Mucosa of rectum (tissue), 2 donors: ENCODE results near the gene INAFM2.

Source experiments
- H3K27ac ChIP-seq, 2 donors: one replicate each; pipeline ENCODE4 v1.7.0; 2013; ENCODE audit warnings: inconsistent platforms in 2 of 2, low read depth in 2 of 2, low read length in 2 of 2
- H3K27me3 ChIP-seq, 2 donors: one replicate each; pipeline ENCODE4 v1.7.0; 2013; ENCODE audit warnings: low read length in 2 of 2; ENCODE audit not compliant: control insufficient read depth in 2 of 2, insufficient read depth in 2 of 2
- H3K36me3 ChIP-seq, 2 donors: one replicate each; pipeline ENCODE4 v1.7.0; 2013; ENCODE audit warnings: low read length in 2 of 2; ENCODE audit not compliant: control insufficient read depth in 2 of 2, insufficient read depth in 2 of 2
- H3K4me1 ChIP-seq, 2 donors: one replicate each; pipeline ENCODE4 v1.7.0; 2013; ENCODE audit warnings: low read length in 2 of 2, mild to moderate bottlenecking in 1 of 2; ENCODE audit not compliant: control insufficient read depth in 2 of 2, insufficient read depth in 2 of 2
- H3K4me3 ChIP-seq, 2 donors: one replicate each; pipeline ENCODE4 v1.7.0; 2013; ENCODE audit warnings: low read length in 2 of 2
- H3K9ac ChIP-seq, 2 donors: one replicate each; pipeline ENCODE4 v1.7.0; 2013; ENCODE audit warnings: low read length in 2 of 2, low read depth in 1 of 2, mild to moderate bottlenecking in 1 of 2
- H3K9me3 ChIP-seq, 2 donors: one replicate each; pipeline ENCODE4 v1.7.0; 2013; ENCODE audit warnings: low read length in 2 of 2; ENCODE audit not compliant: control insufficient read depth in 2 of 2
- donor health status: healthy.
- donor health status: Normal muscosa, but diverticular disease.

Gene INAFM2

GRCh38 chr15:40281057-40281800 is 42.3 kb upstream of the INAFM2 start:
- no peak overlapping the region for H3K27ac ChIP-seq

GRCh38 chr15:40281801-40282146 is 41.7 kb upstream of the INAFM2 start:
- Histone ChIP-seq H3K27ac (no peak overlapping the region), H3K4me3 (peak overlapping the region; percentile 57 to 68), H3K9me3 (no peaks in the 10 kb centered on the region), H3K9ac (peak overlapping the region in 1 of 2 donors; percentile 43), H3K27me3 (peaks cover 30 to 47% of the 10 kb centered on the region in 2 donors), H3K36me3 (no peaks in the 10 kb centered on the region), H3K4me1 (peaks cover 20 to 21% of the 10 kb centered on the region in 2 donors)

More at GRCh38 chr15:40281057-40281800, 42.3 kb upstream of the INAFM2 start:
- no peak overlapping the region for H3K9ac ChIP-seq
- H3K4me1 ChIP-seq, result peaks cover 20 to 21% of the 10 kb centered on the region in 2 donors
- no peaks in the 10 kb centered on the region for H3K36me3 ChIP-seq
- no peaks in the 10 kb centered on the region for H3K9me3 ChIP-seq
- peak overlapping the region in 1 of 2 donors; percentile 68 for H3K4me3 ChIP-seq
- H3K27me3 ChIP-seq, result peaks cover 30 to 47% of the 10 kb centered on the region in 2 donors

- peaks cover 30 to 47% of the 10 kb centered on the region in 2 donors for H3K27me3 ChIP-seq
- peaks cover 20 to 21% of the 10 kb centered on the region in 2 donors for H3K4me1 ChIP-seq
- no peaks in the 10 kb centered on the region for H3K9me3 ChIP-seq
- no peaks in the 10 kb centered on the region for H3K36me3 ChIP-seq
- peak overlapping the region; percentile 57 to 68 for H3K4me3 ChIP-seq
- no peak overlapping the region for H3K27ac ChIP-seq
- H3K9ac ChIP-seq, result peak overlapping the region in 1 of 2 donors; percentile 43
These were observed 41.2 kb upstream of the INAFM2 start for GRCh38 chr15:40282147-40282868.

DNA sequence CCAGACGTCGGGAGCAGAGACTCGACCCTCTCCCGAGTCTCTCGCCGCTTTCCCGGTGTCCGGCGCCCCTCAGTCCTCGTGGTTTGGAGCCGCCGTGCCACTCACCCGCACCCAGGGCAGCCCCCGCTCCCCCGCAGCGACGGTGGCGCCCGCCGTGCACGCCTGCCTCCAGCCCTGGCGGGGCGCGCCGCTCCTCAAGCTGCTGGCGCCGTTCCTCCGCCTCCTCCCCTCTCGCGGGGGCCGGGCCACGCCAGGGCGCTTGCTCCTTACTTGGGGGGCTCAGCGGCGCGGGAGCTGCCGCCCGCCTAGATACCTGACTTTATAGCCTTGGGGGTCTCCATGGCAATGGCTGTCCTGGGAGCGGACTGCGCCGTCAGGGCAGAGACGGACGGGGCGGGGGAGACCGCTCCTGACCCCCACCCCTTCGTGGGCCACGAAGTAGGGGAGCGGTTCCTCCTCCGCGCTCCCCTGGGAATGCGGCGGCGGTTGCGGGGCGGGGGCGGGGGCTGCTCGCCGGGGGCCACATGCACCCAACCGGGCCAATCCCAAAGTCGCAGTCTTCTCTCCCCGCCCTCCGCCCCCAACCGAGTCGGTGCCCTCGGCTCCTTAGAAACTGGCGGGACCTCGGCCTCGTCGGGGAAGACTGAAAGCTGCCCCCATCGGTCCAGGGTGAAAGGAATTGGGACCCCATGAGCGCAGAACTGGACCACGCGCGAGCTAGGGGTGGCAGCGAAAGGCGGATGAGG is 40.5 kb upstream of the INAFM2 start, which contains the start of gene ANKRD63:
TSS of gene ANKRD63 (minus strand) at position 196 of the 746 bp plus-strand sequence. CDS start 478 bp downstream, outside the sequence.
- Histone ChIP-seq H3K9me3 (no peaks in the 10 kb centered on the region), H3K4me3 (peak within 1 kb of the TSS; percentile 57 to 68), H3K4me1 (peaks cover 22% of the 10 kb centered on the region in 2 donors), H3K36me3 (no peaks in the 10 kb centered on the region), H3K27me3 (peaks cover 30 to 45% of the 10 kb centered on the region in 2 donors), H3K9ac (peak within 1 kb of the TSS in 1 of 2 donors; percentile 43), H3K27ac (no peak within 1 kb of the TSS)

GRCh38 chr15:40283615-40284300 is 39.7 kb upstream of the INAFM2 start:
- no peaks in the 10 kb centered on the region for H3K36me3 ChIP-seq
- peaks cover 26 to 27% of the 10 kb centered on the region in 2 donors for H3K4me1 ChIP-seq
- H3K9ac ChIP-seq, result no peak overlapping the region
- no peak overlapping the region for H3K4me3 ChIP-seq
- peaks cover 28 to 45% of the 10 kb centered on the region in 2 donors for H3K27me3 ChIP-seq
- no peak overlapping the region for H3K27ac ChIP-seq
- no peaks in the 10 kb centered on the region for H3K9me3 ChIP-seq

DNA sequence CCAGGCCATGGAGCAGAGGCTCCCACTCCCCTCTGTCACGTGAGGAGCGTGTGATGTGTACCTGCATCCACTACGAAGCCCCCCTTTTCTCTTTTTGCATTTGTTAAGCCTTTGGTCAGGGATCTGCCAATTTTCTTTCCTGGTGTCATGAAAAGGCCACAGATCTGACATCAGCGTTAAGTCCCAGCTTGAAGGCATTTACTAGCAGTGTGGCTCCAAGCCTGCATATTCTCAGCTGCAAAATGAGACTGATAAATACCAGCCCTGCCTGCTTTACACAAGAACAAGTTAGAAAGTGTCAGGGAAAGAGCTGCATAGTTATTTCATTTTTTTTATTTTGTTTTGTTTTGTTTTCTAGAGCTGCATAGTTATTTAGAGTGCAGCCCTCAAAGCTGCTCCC is 38.3 kb upstream of the INAFM2 start:
- Histone ChIP-seq H3K4me3 (no peak overlapping the region), H3K27me3 (peaks cover 22 to 32% of the 10 kb centered on the region in 2 donors), H3K9ac (no peak overlapping the region), H3K36me3 (no peaks in the 10 kb centered on the region), H3K9me3 (no peaks in the 10 kb centered on the region), H3K27ac (no peak overlapping the region), H3K4me1 (peaks cover 32 to 37% of the 10 kb centered on the region in 2 donors)

DNA sequence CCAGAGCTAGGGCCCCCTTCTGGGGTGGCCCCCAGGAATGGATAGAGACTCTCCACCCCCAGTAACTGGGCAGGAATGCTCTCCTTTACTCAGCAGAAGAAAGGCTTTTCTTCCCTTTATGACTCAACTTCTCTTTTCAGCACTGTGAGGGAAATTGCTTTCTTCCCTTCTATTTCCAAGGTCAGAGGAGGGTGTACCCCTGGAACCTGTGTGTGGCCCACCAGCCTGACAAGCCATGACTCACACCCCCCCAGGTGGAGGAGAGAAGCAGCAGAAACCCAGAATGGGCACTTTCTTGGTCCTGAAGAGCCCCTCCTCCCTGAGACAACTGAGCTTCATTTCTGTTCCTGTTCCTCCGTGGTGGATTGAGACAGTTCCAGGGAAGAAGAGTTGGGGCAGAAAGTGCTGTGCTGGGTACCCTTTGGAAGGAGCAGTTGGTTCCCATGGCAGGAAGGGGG is 37.9 kb upstream of the INAFM2 start:
- Histone ChIP-seq H3K36me3 (no peaks in the 10 kb centered on the region), H3K4me3 (no peak overlapping the region), H3K27me3 (peaks cover 18 to 28% of the 10 kb centered on the region in 2 donors), H3K9me3 (no peaks in the 10 kb centered on the region), H3K9ac (no peak overlapping the region), H3K27ac (no peak overlapping the region), H3K4me1 (peaks cover 34 to 41% of the 10 kb centered on the region in 2 donors)

DNA sequence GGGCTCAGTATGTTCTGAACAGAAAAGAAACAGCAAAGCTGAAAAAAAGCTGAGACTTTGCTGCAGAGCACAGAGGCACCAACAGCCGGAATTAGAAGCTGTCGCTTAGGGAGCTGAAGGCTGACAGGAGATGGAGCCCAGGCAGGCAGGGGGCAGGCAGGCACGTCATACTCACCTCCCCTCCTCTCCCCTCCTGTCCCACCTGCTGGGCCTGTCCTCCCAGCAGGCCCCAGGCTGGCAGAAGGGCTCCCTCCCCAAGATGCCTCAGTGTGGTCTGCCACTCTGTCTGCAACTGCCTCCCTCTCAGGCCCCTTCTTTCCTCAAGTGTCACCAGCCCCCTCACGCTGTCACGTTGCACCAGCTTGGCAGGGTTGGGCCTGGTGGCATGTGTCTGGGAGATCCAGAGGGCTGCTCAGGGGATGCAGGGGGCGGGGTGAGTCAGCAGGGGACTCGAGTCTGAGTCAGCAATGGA is 37.4 kb upstream of the INAFM2 start:
- H3K9ac ChIP-seq, result no peak overlapping the region
- no peak overlapping the region for H3K27ac ChIP-seq
- no peaks in the 10 kb centered on the region for H3K36me3 ChIP-seq
- H3K9me3 ChIP-seq, result no peaks in the 10 kb centered on the region
- H3K4me3 ChIP-seq, result no peak overlapping the region
- H3K27me3 ChIP-seq, result peaks cover 12 to 24% of the 10 kb centered on the region in 2 donors
- peaks cover 34 to 42% of the 10 kb centered on the region in 2 donors for H3K4me1 ChIP-seq

- H3K9me3 ChIP-seq, result no peaks in the 10 kb centered on the region
- H3K27me3 ChIP-seq, result peaks cover 10 to 18% of the 10 kb centered on the region in 2 donors
- no peak overlapping the region for H3K4me3 ChIP-seq
- peaks cover 29 to 43% of the 10 kb centered on the region in 2 donors for H3K4me1 ChIP-seq
- H3K27ac ChIP-seq, result no peak overlapping the region
- H3K36me3 ChIP-seq, result no peaks in the 10 kb centered on the region
- no peak overlapping the region for H3K9ac ChIP-seq
These were observed 36.7 kb upstream of the INAFM2 start for GRCh38 chr15:40286794-40287193.
